Type B pancreatic cell (in vitro differentiated cells): ENCODE measurements around the gene IFT57. TPM values are rescaled to one million over a fixed set of nuclear protein-coding genes. Genes with fewer than 3 reads are reported as not detected.
"Not testable (repeated sequence)": the region's sequence is repeated elsewhere in the genome, so short reads cannot be mapped to it uniquely, and the experiment has no call there.

ENCODE experiments used
- DNase-seq: peaks from one replicate; pipeline ENCODE4 v3.0.0; 2021; ENCODE audit warnings: mixed read lengths; ENCODE audit not compliant: unreplicated experiment; ENCODE audit errors: extremely low spot score
- H3K27ac Mint-ChIP-seq: 2 replicates; pipeline ENCODE4 v1.8.0; 2021; ENCODE audit warnings: mild to moderate bottlenecking, mixed read lengths
- H3K27me3 Mint-ChIP-seq: 2 replicates; pipeline ENCODE4 v1.8.0; 2021; ENCODE audit warnings: mixed read lengths
- H3K36me3 Mint-ChIP-seq: 2 replicates; pipeline ENCODE4 v1.8.0; 2021; ENCODE audit warnings: mixed read lengths
- H3K4me1 Mint-ChIP-seq: one replicate; pipeline ENCODE4 v1.8.0; 2021; ENCODE audit warnings: mixed read lengths; ENCODE audit not compliant: unreplicated experiment
- H3K4me3 Mint-ChIP-seq: 2 replicates; pipeline ENCODE4 v1.8.0; 2021; ENCODE audit warnings: mild to moderate bottlenecking, mixed read lengths
- H3K9me3 Mint-ChIP-seq: 2 replicates; pipeline ENCODE4 v1.8.0; 2021; ENCODE audit warnings: mixed read lengths
- CTCF ChIP-seq: fragments of 200-600 bp; sonication (generic); conservative IDR thresholded peaks from 2 replicates; pipeline ENCODE4 v1.5.0; 2021; ENCODE audit warnings: antibody characterized with exemption, mild to moderate bottlenecking
- total RNA-seq: library from RNA; stranded (reverse); gene quantifications from 2 replicates; pipeline ENCODE4 v1.2.1, GENCODE V29; 2021; ENCODE audit warnings: low replicate concordance

Gene IFT57
- total RNA-seq, 1 donor from 2014 or later, result 95.7 TPM

DNA sequence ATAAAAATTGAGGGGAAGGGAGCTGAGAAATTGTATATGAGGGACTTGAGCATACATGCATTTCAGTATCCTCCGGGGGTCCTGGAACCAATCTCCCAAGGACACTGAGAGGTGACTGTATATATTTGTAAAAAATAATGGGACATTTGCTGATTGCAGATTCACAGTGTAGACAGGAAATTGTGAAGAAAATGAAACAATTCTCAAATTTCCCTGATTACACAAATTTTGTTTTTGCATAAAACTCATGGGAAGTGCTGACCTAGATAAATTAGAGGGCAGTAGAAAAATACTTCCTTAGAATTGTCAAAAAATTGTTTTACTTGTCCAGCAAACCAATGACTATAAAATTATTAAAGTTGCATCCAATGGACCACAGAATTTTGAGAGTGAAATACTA lies 64.0 kb downstream of the IFT57 start:
- Mint-ChIP-seq H3K27ac (no peak overlapping the region), H3K36me3 (peaks cover 13% of the 10 kb centered on the region), H3K27me3 (no peaks in the 10 kb centered on the region), H3K9me3 (no peaks in the 10 kb centered on the region), H3K4me3 (no peak overlapping the region), H3K4me1 (peaks cover 16% of the 10 kb centered on the region)
- no peak for TF ChIP-seq CTCF
- no peak for DNase-seq

DNA sequence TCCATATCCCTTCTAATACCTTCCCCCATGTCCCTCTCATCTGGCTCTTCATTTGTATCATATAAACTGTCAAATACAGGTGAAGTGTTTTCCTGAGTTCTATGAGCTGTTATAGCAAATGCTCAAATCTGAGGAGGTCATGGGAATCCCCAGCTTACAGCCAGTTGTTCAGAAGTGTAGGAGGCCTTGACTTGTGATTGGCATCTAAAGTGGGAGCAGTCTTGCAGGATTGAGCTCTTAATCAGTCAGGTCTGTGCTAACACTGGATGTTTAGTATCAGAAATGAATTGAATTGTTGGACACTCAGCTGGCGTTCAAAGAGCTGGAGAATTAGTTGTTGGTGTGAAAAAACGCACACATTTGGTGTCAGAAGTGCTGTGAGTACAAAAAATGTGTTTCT lies 65.0 kb downstream of the IFT57 start:
- TF ChIP-seq CTCF, result no peak
- peaks cover 23% of the 10 kb centered on the region for H3K4me1 Mint-ChIP-seq
- DNase-seq, result no peak
- no peaks in the 10 kb centered on the region for H3K27me3 Mint-ChIP-seq
- H3K27ac Mint-ChIP-seq, result no peak overlapping the region
- no peak overlapping the region for H3K4me3 Mint-ChIP-seq
- H3K36me3 Mint-ChIP-seq, result peaks cover 7% of the 10 kb centered on the region
- no peaks in the 10 kb centered on the region for H3K9me3 Mint-ChIP-seq

DNA sequence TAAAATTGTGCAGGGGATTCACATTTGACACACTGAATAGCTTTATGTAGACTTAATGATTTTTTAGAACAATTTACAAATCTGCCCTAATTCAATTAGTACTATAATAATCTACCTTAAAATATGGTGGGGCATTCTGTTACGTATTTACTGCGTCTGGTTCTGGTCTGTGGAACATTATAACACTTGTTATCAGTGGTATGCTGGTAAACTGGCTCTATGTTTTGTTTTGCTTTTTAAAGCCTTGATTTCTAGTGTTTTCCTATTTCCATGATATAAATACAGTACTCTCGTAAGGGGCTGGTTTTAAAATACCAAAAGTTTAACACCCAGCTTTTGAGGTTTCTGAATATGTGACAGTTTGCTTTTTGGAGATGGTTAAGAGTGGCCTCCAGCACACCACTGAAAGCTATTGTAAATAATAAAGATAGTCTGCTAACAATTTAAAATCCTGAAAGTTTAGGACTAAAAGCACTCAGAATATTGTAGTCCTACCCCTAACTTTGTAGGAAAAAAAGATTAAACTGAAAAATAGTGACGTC lies 65.8 kb downstream of the IFT57 start:
- Mint-ChIP-seq H3K9me3 (no peaks in the 10 kb centered on the region), H3K27me3 (no peaks in the 10 kb centered on the region), H3K36me3 (peaks cover 7% of the 10 kb centered on the region), H3K4me3 (no peak overlapping the region), H3K27ac (no peak overlapping the region), H3K4me1 (peaks cover 23% of the 10 kb centered on the region)
- DNase-seq, result no peak
- TF ChIP-seq CTCF, result no peak

DNA sequence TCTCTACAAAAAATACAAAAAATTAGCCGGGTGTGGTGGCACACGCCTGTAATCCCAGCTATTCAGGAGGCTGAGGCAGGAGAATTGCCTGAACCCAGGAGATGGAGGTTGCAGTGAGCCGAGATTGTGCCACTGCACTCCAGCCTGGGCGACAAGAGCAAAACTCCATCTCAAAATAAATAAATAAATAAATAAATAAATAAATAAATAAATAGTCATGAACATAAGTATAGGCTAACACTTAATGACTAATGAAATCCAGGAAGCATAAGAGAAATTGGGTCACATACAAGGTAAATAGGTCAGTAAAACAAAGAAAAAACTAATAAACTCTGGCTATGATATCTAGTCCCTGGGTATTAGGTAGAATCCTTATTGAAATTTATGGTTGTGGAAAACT lies 66.6 kb downstream of the IFT57 start:
- H3K4me3 Mint-ChIP-seq, H3K27ac Mint-ChIP-seq, H3K36me3 Mint-ChIP-seq, DNase-seq, H3K9me3 Mint-ChIP-seq, H3K27me3 Mint-ChIP-seq: not testable (repeated sequence)
- H3K4me1 Mint-ChIP-seq, result peaks cover 23% of the 10 kb centered on the region

DNA sequence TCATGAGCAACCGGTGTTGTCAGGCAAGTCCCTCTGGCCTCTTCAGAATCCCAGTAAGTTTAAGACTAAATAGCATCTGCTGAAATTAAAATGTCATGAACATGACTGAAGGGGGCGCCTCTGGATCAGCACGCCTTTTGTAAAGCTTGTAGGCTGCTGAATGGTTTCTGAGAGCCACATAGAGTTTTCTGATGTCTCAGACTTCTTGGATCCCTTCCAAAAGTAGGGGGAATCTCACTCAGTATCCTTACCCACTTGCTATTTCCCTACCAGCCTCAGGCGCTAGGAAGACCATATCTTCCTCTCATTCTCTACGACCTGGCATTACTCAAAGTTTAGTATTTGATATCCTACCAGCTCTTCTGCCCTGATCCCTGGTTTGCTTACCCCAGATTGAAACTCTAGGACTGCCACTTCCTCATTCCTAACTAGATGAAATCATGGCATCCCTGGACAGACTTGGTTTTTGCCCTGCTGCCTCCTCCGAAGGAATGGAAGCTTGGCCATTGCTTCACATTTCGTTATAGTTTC lies 68.7 kb downstream of the IFT57 start:
- Mint-ChIP-seq H3K27ac (no peak overlapping the region), H3K9me3 (no peaks in the 10 kb centered on the region), H3K27me3 (no peaks in the 10 kb centered on the region), H3K36me3 (no peaks in the 10 kb centered on the region), H3K4me1 (peaks cover 23% of the 10 kb centered on the region), H3K4me3 (no peak overlapping the region)
- DNase-seq, result no peak
- TF ChIP-seq CTCF, result peak; percentile 59

DNA sequence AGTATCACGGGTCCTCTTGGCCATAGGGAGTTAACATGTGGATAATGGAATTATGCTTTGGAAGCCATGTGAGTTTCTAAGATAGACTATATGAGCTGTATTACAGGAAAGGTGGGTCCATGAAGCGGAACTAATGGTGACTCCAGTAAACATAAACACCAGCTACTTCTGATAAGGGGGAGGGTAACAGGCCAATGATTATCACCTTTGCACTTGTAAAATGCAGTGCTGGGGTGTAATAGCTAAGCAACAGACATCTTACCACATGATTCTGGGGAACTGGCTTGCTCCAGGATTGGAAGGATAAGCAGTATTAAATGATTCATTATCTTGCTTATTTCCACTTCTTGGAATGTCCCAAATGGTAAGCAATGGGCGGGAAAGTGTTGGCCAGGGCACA lies 70.0 kb downstream of the IFT57 start:
- no peak overlapping the region for H3K27ac Mint-ChIP-seq
- no peaks in the 10 kb centered on the region for H3K36me3 Mint-ChIP-seq
- no peaks in the 10 kb centered on the region for H3K9me3 Mint-ChIP-seq
- TF ChIP-seq CTCF, result no peak
- H3K27me3 Mint-ChIP-seq, result no peaks in the 10 kb centered on the region
- no peak for DNase-seq
- H3K4me1 Mint-ChIP-seq, result peaks cover 17% of the 10 kb centered on the region
- no peak overlapping the region for H3K4me3 Mint-ChIP-seq
